A549 (cell line): ENCODE measurements around the gene ANO10.

Source experiments
- CHD4 ChIP-seq: fragments of 200-600 bp; sonication (generic); IDR thresholded peaks from 2 replicates; pipeline ENCODE4 v1.6.1; 2016; ENCODE audit warnings: antibody characterized with exemption, mild to moderate bottlenecking, borderline replicate concordance
- EP300 ChIP-seq, 2 experiments: fragments of >200 bp; sonication (Bioruptor Twin); formaldehyde crosslinking; IDR thresholded peaks; 2 replicates in 1 of 2; 3 replicates in 1 of 2; pipeline ENCODE4 v1.6.1; 2016 to 2017
- HOXB5 ChIP-seq: fragments of 250-450 bp; sonication (Bioruptor Pico); IDR thresholded peaks from 2 replicates; pipeline ENCODE4 v1.5.0; 2020; ENCODE audit warnings: mild to moderate bottlenecking, moderate library complexity
- JUN ChIP-seq, 2 experiments: fragments of >200 bp; sonication (Bioruptor Twin); formaldehyde crosslinking; IDR thresholded peaks; 2 replicates in 1 of 2; 3 replicates in 1 of 2; pipeline ENCODE4 v1.6.1; 2016 to 2017
- KDM1A ChIP-seq: fragments of 200-600 bp; sonication (generic); IDR thresholded peaks from 2 replicates; pipeline ENCODE4 v1.6.1; 2016; ENCODE audit warnings: low read depth, mild to moderate bottlenecking
- MYC ChIP-seq: IDR thresholded peaks from 2 replicates; pipeline ENCODE4 v1.6.1; 2012; ENCODE audit warnings: mild to moderate bottlenecking, inconsistent platforms, low read length, improper control_type of control experiment, borderline replicate concordance
- POLR2A ChIP-seq: IDR thresholded peaks from 2 replicates; pipeline ENCODE4 v1.6.1; 2012; ENCODE audit warnings: mild to moderate bottlenecking, low read length
- POLR2AphosphoS2 ChIP-seq: conservative IDR thresholded peaks from 2 replicates; pipeline ENCODE4 v1.6.1; 2012; ENCODE audit warnings: low read length, improper control_type of control experiment, inconsistent platforms
- RFX5 ChIP-seq: fragments of 450-650 bp; IDR thresholded peaks from 2 replicates; pipeline ENCODE4 v1.7.1; 2014; ENCODE audit warnings: antibody characterized with exemption, mild to moderate bottlenecking, moderate library complexity
- TF ChIP-seq, protein P1 (sequence below): fragments of >200 bp; sonication (Bioruptor Twin); formaldehyde crosslinking; IDR thresholded peaks from 3 replicates; pipeline ENCODE4 v1.5.1; 2016

DNA sequence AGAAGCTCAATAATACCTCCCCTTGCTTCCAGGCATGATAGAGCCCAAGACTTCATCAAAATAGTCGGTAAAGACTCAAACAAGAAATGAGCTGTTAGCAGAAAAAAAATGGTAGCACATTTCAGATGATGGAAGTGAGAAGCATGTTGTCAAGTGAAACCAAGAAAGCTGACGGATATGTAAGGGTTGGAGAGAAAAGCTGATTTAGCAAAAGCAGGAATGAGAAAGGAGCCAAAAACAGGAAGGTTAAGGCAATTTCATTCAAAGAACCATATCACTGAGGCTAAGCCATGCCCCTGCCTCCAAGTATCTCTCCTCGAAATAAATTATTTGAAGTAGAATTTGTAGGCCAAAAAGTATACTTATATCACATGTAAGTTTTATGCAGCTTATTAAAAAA, 88.8 kb downstream of the ANO10 start:
- TF ChIP-seq, protein P1, sequence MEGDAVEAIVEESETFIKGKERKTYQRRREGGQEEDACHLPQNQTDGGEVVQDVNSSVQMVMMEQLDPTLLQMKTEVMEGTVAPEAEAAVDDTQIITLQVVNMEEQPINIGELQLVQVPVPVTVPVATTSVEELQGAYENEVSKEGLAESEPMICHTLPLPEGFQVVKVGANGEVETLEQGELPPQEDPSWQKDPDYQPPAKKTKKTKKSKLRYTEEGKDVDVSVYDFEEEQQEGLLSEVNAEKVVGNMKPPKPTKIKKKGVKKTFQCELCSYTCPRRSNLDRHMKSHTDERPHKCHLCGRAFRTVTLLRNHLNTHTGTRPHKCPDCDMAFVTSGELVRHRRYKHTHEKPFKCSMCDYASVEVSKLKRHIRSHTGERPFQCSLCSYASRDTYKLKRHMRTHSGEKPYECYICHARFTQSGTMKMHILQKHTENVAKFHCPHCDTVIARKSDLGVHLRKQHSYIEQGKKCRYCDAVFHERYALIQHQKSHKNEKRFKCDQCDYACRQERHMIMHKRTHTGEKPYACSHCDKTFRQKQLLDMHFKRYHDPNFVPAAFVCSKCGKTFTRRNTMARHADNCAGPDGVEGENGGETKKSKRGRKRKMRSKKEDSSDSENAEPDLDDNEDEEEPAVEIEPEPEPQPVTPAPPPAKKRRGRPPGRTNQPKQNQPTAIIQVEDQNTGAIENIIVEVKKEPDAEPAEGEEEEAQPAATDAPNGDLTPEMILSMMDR, result no peak
- TF ChIP-seq HOXB5 (CRISPR knock-in tag) (no peak), EP300 (IDR thresholded peaks at IDR 0.05) (no peak), RFX5 (no peak), POLR2AphosphoS2 (no peak), KDM1A (no peak), MYC (no peak), POLR2A (no peak), CHD4 (no peak), JUN (IDR thresholded peaks at IDR 0.05) (no peak)
